Lung (tissue), 16 donors: Measurements from ENCODE around the gene REXO2. TPM values are rescaled to one million over a fixed set of nuclear protein-coding genes. Genes with fewer than 3 reads are reported as not detected.

Experiments used
- ATAC-seq: fragments of 200-7000 bp; cut with Tn5 transposase; one replicate; pipeline ENCODE4 v1.9.1; 2020; ENCODE audit warnings: moderate number of reproducible peaks; ENCODE audit not compliant: insufficient read depth, low FRiP score
- DNase-seq, 3 donors: peaks; one replicate each; pipeline ENCODE4 v3.0.0-alpha.2; 2013 to 2017
- H3K27ac ChIP-seq, 2 donors: one replicate each; pipeline ENCODE4 v1.5.1; 2013; ENCODE audit warnings: mild to moderate bottlenecking in 2 of 2, moderate library complexity in 2 of 2, control low read depth in 1 of 2, inconsistent platforms in 1 of 2, low read depth in 1 of 2, low read length in 1 of 2
- H3K27me3 ChIP-seq, 3 donors: one replicate each; pipeline ENCODE4 v1.5.1; 2013; ENCODE audit warnings: low read length in 2 of 3; ENCODE audit not compliant: control insufficient read depth in 3 of 3, insufficient read depth in 3 of 3
- H3K36me3 ChIP-seq, 4 donors: one replicate each; pipeline ENCODE4 v1.5.1; 2013; ENCODE audit warnings: low read length in 4 of 4, mild to moderate bottlenecking in 1 of 4, moderate library complexity in 1 of 4; ENCODE audit not compliant: control insufficient read depth in 4 of 4, insufficient read depth in 4 of 4
- H3K4me1 ChIP-seq, 5 donors: one replicate each; pipeline ENCODE4 v1.5.1; 2013; ENCODE audit warnings: low read length in 5 of 5, mild to moderate bottlenecking in 2 of 5, moderate library complexity in 1 of 5; ENCODE audit not compliant: control insufficient read depth in 5 of 5, insufficient read depth in 5 of 5
- H3K4me3 ChIP-seq: one replicate; pipeline ENCODE4 v1.5.1; 2013; ENCODE audit warnings: mild to moderate bottlenecking, control low read depth, moderate library complexity
- H3K9ac ChIP-seq, 2 donors: one replicate each; pipeline ENCODE4 v1.5.1; 2013; ENCODE audit warnings: low read length in 2 of 2, control low read depth in 1 of 2; ENCODE audit not compliant: insufficient read depth in 1 of 2
- H3K9me3 ChIP-seq, 4 donors: one replicate each; pipeline ENCODE4 v1.5.1; 2013; ENCODE audit warnings: low read length in 3 of 4, mild to moderate bottlenecking in 1 of 4, moderate library complexity in 1 of 4; ENCODE audit not compliant: control insufficient read depth in 4 of 4, insufficient read depth in 3 of 4
- CTCF ChIP-seq: IDR thresholded peaks from 2 replicates; pipeline ENCODE4 v1.5.1; 2012; ENCODE audit warnings: mild to moderate bottlenecking; ENCODE audit errors: control extremely low read depth, extremely low read depth
- WGBS, 2 donors: extraction: QIAGEN DNeasy Blood & Tissue Kit; methylation state at CpG; one replicate each; pipeline ENCODE4 v1.1.7; 2013; 5-methylcytosine and 5-hydroxymethylcytosine counted together
- long read RNA-seq, 5 donors: transcript quantifications; one replicate each; lab custom pipeline, GENCODE V29; 2026
- polyA plus RNA-seq, 2 donors: library from polyadenylated mRNA; stranded (reverse); fragments of 200-250 nt; gene quantifications; one replicate each; pipeline ENCODE4 v1.2.1, GENCODE V29; 2013
- total RNA-seq, 2 donors: library from RNA; depleted of rRNA in 1 of 2; stranded (reverse); fragments of >200 nt in 1 of 2; gene quantifications; one replicate each; pipeline ENCODE4 v1.2.1, GENCODE V29; 2014 to 2021
- donor health status: control.
- donor health status: control.
- donor health status: Bipolar disorder and iron deficiency.
- donor health status: healthy.
- donor health status: DM: yes; HTN: yes; CAD: no.

REXO2 gene
- total RNA-seq (10 to 100 TPM; 57.1 to 83.2 TPM), polyA plus RNA-seq (10 to 100 TPM; 58.0 to 77.6 TPM)
- long read RNA-seq, donor 1, transcript REXO2-220 (7 exons, 1,158 nt) = major isoform, 31 of 39 reads
- long read RNA-seq, donor 1, partial matches to known transcripts = 0 of 39 reads
- long read RNA-seq, donor 1, other reads (novel, unspliced or antisense) = 0 of 39 reads
- long read RNA-seq, donor 2, transcript REXO2-220 (7 exons, 1,158 nt) = major isoform, 14 of 16 reads
- long read RNA-seq, donor 2, partial matches to known transcripts = 0 of 16 reads
- long read RNA-seq, donor 2, other reads (novel, unspliced or antisense) = 0 of 16 reads
- long read RNA-seq, donor 3, transcript REXO2-220 (7 exons, 1,158 nt) = major isoform, 25 of 34 reads
- long read RNA-seq, donor 3, partial matches to known transcripts = 0 of 34 reads
- long read RNA-seq, donor 3, other reads (novel, unspliced or antisense) = 0 of 34 reads
- long read RNA-seq, donor 4, transcript REXO2-220 (7 exons, 1,158 nt) = major isoform, 9 of 12 reads
- long read RNA-seq, donor 4, partial matches to known transcripts = 0 of 12 reads
- long read RNA-seq, donor 4, other reads (novel, unspliced or antisense) = 0 of 12 reads
- long read RNA-seq, donor 5, transcript REXO2-214 (2 exons, 552 nt) = minor isoform, 6 of 58 reads
- long read RNA-seq, donor 5, transcript REXO2-220 (7 exons, 1,158 nt) = major isoform, 37 of 58 reads
- long read RNA-seq, donor 5, transcript REXO2-204 (4 exons, 1,081 nt) = minor isoform, 5 of 58 reads
- long read RNA-seq, donor 5, partial matches to known transcripts = 5 of 58 reads
- long read RNA-seq, donor 5, other reads (novel, unspliced or antisense) = 0 of 58 reads

DNA sequence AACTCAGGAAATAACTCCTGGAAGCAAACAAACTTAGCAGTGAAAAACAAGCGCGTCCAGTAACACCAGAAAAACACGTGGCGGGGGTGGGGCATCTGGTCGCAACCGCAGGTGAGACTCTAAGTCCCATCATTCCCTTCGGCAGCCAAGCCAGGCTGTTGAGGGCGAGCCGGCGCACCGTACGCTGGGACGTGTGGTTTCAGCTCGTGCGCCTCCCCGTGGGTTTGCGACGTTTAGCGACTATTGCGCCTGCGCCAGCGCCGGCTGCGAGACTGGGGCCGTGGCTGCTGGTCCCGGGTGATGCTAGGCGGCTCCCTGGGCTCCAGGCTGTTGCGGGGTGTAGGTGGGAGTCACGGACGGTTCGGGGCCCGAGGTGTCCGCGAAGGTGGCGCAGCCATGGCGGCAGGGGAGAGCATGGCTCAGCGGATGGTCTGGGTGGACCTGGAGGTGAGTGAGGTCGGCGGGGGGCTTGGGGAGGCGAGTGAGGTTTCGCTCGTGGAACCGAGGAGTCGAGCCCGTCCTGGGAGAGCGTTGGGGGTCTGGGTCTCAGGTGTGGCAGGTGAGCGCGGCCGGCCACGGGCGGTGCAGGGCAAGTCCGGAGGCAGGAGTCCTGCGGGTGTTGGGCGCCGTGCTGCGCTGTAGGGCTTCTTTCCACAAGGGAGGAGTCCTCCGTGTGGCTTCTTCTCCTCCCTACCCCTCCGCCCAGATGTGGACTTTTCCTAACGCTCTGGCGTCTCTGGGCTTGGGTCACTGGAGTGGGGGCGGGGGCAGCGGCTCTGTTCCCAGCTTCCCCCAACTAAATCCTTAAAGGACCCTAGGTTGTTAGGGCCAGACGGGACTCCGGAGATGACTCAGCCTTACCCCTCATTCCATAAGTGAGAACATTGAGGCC is at the start of gene REXO2:
REXO2 (plus strand) TSS at position 239 of the 892 bp plus-strand sequence; CDS start at position 301, 62 bp downstream.
- TF ChIP-seq CTCF = peak; percentile 27
- H3K27ac ChIP-seq = peak within 1 kb of the TSS; percentile 87 to 91
- 0% methylated on average over 63 to 64 of the region's 64 CpGs for WGBS, 2 donors

DNA sequence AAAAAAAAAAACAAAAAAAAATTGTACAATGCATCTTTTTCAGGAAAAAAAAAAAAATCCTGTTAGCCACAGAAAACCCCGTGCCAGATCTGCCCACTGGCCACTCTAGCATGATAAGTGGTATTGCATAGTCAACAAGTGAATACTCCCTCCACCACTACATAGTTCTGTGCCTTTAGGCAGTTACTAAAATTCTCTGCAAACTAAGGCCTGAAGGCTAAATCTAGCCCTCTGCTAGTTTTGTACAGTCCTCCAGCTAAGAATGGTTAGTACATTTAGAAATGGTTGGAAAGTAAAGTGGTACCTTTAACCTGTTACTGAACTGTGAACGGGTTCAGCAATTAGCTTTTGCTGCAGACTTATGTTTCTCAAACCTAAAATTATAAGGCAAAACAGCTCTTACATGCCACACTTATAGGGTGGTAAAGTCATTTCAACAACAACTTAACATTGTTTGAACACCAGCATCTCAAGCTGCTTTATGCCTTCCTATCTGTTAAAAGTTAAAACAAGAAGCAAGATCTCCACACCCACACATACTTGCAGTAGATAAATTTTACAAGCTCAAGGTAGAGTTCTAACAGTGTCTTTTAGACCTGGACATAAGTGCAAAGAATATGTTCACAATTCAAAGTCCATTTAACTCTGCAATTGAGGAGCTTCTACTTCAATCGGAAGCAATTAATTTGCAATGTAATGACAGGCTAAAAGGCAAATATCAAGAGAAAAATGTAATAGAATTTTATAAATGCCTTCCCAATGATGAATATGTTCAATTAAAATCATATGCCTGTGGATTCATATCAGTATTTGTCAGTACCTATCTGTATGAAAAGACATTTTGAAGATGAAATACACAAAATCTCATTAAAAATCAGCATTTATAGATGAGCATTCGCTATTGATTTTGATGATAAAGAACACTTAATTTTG is 46.3 kb upstream of the REXO2 start:
- H3K9ac ChIP-seq = no peak overlapping the region
- no peaks in the 10 kb centered on the region for H3K27me3 ChIP-seq
- no peak overlapping the region for H3K4me3 ChIP-seq
- H3K4me1 ChIP-seq = no peaks in the 10 kb centered on the region
- H3K27ac ChIP-seq = no peak overlapping the region
- ATAC-seq (no peak), DNase-seq (no peak)
- no peaks in the 10 kb centered on the region for H3K36me3 ChIP-seq
- TF ChIP-seq CTCF = no peak
- 75 to 87% methylated on average over 4 of the region's 4 CpGs for WGBS, 2 donors
- no peaks in the 10 kb centered on the region for H3K9me3 ChIP-seq

More for the DNA sequence above, at the start of gene REXO2:
- no peaks in the 10 kb centered on the region for H3K27me3 ChIP-seq
- no peaks in the 10 kb centered on the region for H3K9me3 ChIP-seq
- ATAC-seq (peak; percentile 99), DNase-seq (peak; percentile 93 to 97 (median 94))
- peak within 1 kb of the TSS; percentile 99 for H3K4me3 ChIP-seq
- H3K36me3 ChIP-seq = peaks cover 0 to 6% (median 3%) of the 10 kb centered on the region in 4 donors
- H3K9ac ChIP-seq = peak within 1 kb of the TSS; percentile 57 to 60
- H3K4me1 ChIP-seq = peaks cover 0 to 14% (median 10%) of the 10 kb centered on the region in 5 donors

- Histone ChIP-seq H3K9ac (no peak overlapping the region), H3K27ac (no peak overlapping the region), H3K36me3 (peaks cover 0 to 2% (median 0%) of the 10 kb centered on the region in 4 donors), H3K4me3 (no peak overlapping the region), H3K27me3 (no peaks in the 10 kb centered on the region), H3K4me1 (peaks cover 0 to 12% (median 4%) of the 10 kb centered on the region in 5 donors), H3K9me3 (no peaks in the 10 kb centered on the region)
- WGBS, 2 donors = 53 to 66% methylated on average over 3 of the region's 3 CpGs
- no peak for TF ChIP-seq CTCF
- DNase-seq (no peak), ATAC-seq (no peak)
Measured at GRCh38 chr11:114395736-114396135, 43.5 kb upstream of the REXO2 start.
